Gastrocnemius medialis (tissue), 4 donors: ENCODE measurements around the gene SULT1B1.

Source experiments
- CTCF ChIP-seq, 5 experiments: fragments of 450-650 bp in 3 of 5; fragments of 200-600 bp in 2 of 5; sonication (generic) in 2 of 5; IDR thresholded peaks in 4 of 5; conservative IDR thresholded peaks in 1 of 5; 1 replicate in 4 of 5; 2 replicates in 1 of 5; pipeline ENCODE4 v1.5.1; 2016 to 2019; ENCODE audit warnings: antibody characterized with exemption in 5 of 5, mild to moderate bottlenecking in 3 of 5, moderate library complexity in 3 of 5
- POLR2A ChIP-seq, 2 donors: fragments of 450-650 bp; IDR thresholded peaks; one replicate each; pipeline ENCODE4 v1.6.1; 2017; ENCODE audit warnings: antibody characterized with exemption in 2 of 2, mild to moderate bottlenecking in 2 of 2, moderate library complexity in 2 of 2

GRCh38 chr4:69757464-69757863, 3.0 kb downstream of the SULT1B1 start:
- TF ChIP-seq CTCF (IDR thresholded peaks at IDR 0.05 in 4 of 5, conservative IDR thresholded peaks at IDR 0.05 in 1 of 5) (no peak), POLR2A (IDR thresholded peaks at IDR 0.05) (no peak)
